ENCODE measurements around the gene MATN3. TPM values are rescaled to one million over a fixed set of nuclear protein-coding genes. Genes with fewer than 3 reads are reported as not detected.

Gene MATN3
- total RNA-seq, 1 donor from 2014 or later, result 0.26 TPM

DNA sequence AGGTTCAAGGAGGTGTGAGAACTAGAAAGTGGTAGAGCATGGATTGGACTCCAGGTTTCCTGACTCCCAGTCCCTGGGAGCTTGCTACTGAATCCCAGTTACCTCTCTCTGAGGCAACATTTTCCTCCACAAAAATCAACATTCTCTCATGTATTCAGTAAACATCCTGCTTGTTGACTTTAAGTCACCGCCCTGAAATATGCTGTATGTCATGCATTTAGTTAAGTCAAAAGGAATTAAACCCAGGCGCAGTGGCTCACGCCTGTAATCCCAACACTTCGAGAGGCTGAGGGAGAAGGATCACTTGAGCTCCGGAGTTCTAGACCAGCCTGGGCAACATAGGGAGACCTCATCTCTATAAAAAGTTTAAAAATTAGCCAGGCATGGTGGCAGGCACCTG is 3.8 kb downstream of the MATN3 start:
- Histone ChIP-seq H3K36me3 (ENCODE audit: control insufficient read depth, insufficient read depth, low read length) (no peaks in the 10 kb centered on the region), H3K27me3 (ENCODE audit: control insufficient read depth, insufficient read depth, low read length) (no peaks in the 10 kb centered on the region), H3K4me3 (ENCODE audit: low read depth, low read length) (no peak overlapping the region)
- DNase-seq (ENCODE audit: low read depth) (peak; percentile 64), FAIRE-seq (no peak)
- TF ChIP-seq, protein P1, sequence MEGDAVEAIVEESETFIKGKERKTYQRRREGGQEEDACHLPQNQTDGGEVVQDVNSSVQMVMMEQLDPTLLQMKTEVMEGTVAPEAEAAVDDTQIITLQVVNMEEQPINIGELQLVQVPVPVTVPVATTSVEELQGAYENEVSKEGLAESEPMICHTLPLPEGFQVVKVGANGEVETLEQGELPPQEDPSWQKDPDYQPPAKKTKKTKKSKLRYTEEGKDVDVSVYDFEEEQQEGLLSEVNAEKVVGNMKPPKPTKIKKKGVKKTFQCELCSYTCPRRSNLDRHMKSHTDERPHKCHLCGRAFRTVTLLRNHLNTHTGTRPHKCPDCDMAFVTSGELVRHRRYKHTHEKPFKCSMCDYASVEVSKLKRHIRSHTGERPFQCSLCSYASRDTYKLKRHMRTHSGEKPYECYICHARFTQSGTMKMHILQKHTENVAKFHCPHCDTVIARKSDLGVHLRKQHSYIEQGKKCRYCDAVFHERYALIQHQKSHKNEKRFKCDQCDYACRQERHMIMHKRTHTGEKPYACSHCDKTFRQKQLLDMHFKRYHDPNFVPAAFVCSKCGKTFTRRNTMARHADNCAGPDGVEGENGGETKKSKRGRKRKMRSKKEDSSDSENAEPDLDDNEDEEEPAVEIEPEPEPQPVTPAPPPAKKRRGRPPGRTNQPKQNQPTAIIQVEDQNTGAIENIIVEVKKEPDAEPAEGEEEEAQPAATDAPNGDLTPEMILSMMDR (IDR thresholded peaks at IDR 0.05; ENCODE audit: insufficient read depth, low read length, severe bottlenecking), result no peak

- DNase-seq (ENCODE audit: low read depth) (no peak), FAIRE-seq (no peak)
- no peak overlapping the region for H3K4me3 ChIP-seq (ENCODE audit: low read depth, low read length)
- TF ChIP-seq, protein P1 (IDR thresholded peaks at IDR 0.05; ENCODE audit: insufficient read depth, low read length, severe bottlenecking), result no peak
- no peaks in the 10 kb centered on the region for H3K36me3 ChIP-seq (ENCODE audit: control insufficient read depth, insufficient read depth, low read length)
- H3K27me3 ChIP-seq (ENCODE audit: control insufficient read depth, insufficient read depth, low read length), result no peaks in the 10 kb centered on the region
Measured at GRCh38 chr2:20005891-20006470, 6.5 kb downstream of the MATN3 start.

- TF ChIP-seq, protein P1 (IDR thresholded peaks at IDR 0.05; ENCODE audit: insufficient read depth, low read length, severe bottlenecking), result no peak
- Histone ChIP-seq H3K27me3 (ENCODE audit: control insufficient read depth, insufficient read depth, low read length) (no peaks in the 10 kb centered on the region), H3K36me3 (ENCODE audit: control insufficient read depth, insufficient read depth, low read length) (no peaks in the 10 kb centered on the region), H3K4me3 (ENCODE audit: low read depth, low read length) (no peak overlapping the region)
- no peak for FAIRE-seq
- DNase-seq (ENCODE audit: low read depth), result no peak
Measured at GRCh38 chr2:20005067-20005627, 7.3 kb downstream of the MATN3 start.

DNA sequence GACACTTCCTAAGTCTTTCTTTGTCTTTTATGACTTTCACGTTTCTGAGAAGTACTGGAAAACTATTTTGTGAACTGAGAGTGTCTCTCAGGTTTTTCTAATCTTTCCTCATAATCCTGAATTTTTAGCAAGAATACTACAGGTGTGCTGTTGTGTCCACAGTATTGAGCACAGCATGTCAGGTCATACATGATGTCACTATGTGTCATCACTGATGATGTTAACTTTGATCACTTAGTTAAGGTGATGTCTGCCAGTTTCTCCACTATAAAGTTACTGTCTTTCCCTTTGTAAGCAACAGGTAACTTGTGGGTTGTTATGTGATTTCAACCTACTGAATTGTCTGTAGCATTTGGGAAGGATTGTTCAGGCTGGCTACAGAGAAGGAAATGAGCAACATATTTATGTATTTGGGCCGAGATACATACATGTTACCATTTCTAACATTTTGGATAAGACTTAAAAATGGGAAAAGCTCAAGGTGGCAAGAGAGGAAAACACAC is 11.1 kb downstream of the MATN3 start:
- Histone ChIP-seq H3K4me3 (ENCODE audit: low read depth, low read length) (no peak overlapping the region), H3K27me3 (ENCODE audit: control insufficient read depth, insufficient read depth, low read length) (no peaks in the 10 kb centered on the region), H3K36me3 (ENCODE audit: control insufficient read depth, insufficient read depth, low read length) (no peaks in the 10 kb centered on the region)
- FAIRE-seq, result no peak
- TF ChIP-seq, protein P1 (IDR thresholded peaks at IDR 0.05; ENCODE audit: insufficient read depth, low read length, severe bottlenecking), result no peak
- DNase-seq (ENCODE audit: low read depth), result peak; percentile 78

- TF ChIP-seq, protein P1 (IDR thresholded peaks at IDR 0.05; ENCODE audit: insufficient read depth, low read length, severe bottlenecking), result no peak
- no peaks in the 10 kb centered on the region for H3K36me3 ChIP-seq (ENCODE audit: control insufficient read depth, insufficient read depth, low read length)
- no peak overlapping the region for H3K4me3 ChIP-seq (ENCODE audit: low read depth, low read length)
- no peak for DNase-seq (ENCODE audit: low read depth)
- FAIRE-seq, result no peak
- no peaks in the 10 kb centered on the region for H3K27me3 ChIP-seq (ENCODE audit: control insufficient read depth, insufficient read depth, low read length)
Measured at GRCh38 chr2:19993731-19994130, 18.7 kb downstream of the MATN3 start.
